Measurements from ENCODE around the gene TCF25.

Gene TCF25

GRCh38 chr16:89843409-89844350 is 29.7 kb upstream of the TCF25 start:
- in situ Hi-C loops (cut with MboI; ENCODE audit: low pct_unique_long_range_greater_than_20kb, low sequenced_read_pairs) = no loop called here
- DNase-seq = no peak

- in situ Hi-C loops (cut with MboI; ENCODE audit: low pct_unique_long_range_greater_than_20kb, low sequenced_read_pairs) = no loop called here
- no peak for DNase-seq
These were observed 28.6 kb upstream of the TCF25 start for GRCh38 chr16:89844739-89845339.

GRCh38 chr16:89845417-89845816 is 28.0 kb upstream of the TCF25 start:
- in situ Hi-C loops (cut with MboI; ENCODE audit: low pct_unique_long_range_greater_than_20kb, low sequenced_read_pairs) = no loop called here
- no peak for DNase-seq

- no peak for DNase-seq
- in situ Hi-C loops (cut with MboI; ENCODE audit: low pct_unique_long_range_greater_than_20kb, low sequenced_read_pairs) = no loop called here
These were observed 26.1 kb upstream of the TCF25 start for GRCh38 chr16:89847051-89847939.

GRCh38 chr16:89847940-89848297 is 25.5 kb upstream of the TCF25 start:
- DNase-seq = no peak
- in situ Hi-C loops (cut with MboI; ENCODE audit: low pct_unique_long_range_greater_than_20kb, low sequenced_read_pairs) = no loop called here

GRCh38 chr16:89848974-89849373 is 24.4 kb upstream of the TCF25 start:
- in situ Hi-C loops (cut with MboI; ENCODE audit: low pct_unique_long_range_greater_than_20kb, low sequenced_read_pairs) = no loop called here
- no peak for DNase-seq

- in situ Hi-C loops (cut with MboI; ENCODE audit: low pct_unique_long_range_greater_than_20kb, low sequenced_read_pairs) = no loop called here
These were observed 19.9 kb upstream of the TCF25 start for GRCh38 chr16:89853306-89853993.

GRCh38 chr16:89855301-89855945 is 18.0 kb upstream of the TCF25 start:
- no peak for DNase-seq

More at GRCh38 chr16:89853306-89853993, 19.9 kb upstream of the TCF25 start:
- no peak for DNase-seq

GRCh38 chr16:89855986-89856385 is 17.4 kb upstream of the TCF25 start:
- DNase-seq = no peak
- in situ Hi-C loops (cut with MboI; ENCODE audit: low pct_unique_long_range_greater_than_20kb, low sequenced_read_pairs) = no loop called here

More at GRCh38 chr16:89855301-89855945, 18.0 kb upstream of the TCF25 start:
- in situ Hi-C loops (cut with MboI; ENCODE audit: low pct_unique_long_range_greater_than_20kb, low sequenced_read_pairs) = no loop called here

GRCh38 chr16:89858973-89859614 is 14.3 kb upstream of the TCF25 start:
- in situ Hi-C loops (cut with MboI; ENCODE audit: low pct_unique_long_range_greater_than_20kb, low sequenced_read_pairs) = no loop called here
- no peak for DNase-seq

GRCh38 chr16:89859615-89860007 is 13.8 kb upstream of the TCF25 start:
- in situ Hi-C loops (cut with MboI; ENCODE audit: low pct_unique_long_range_greater_than_20kb, low sequenced_read_pairs) = no loop called here
- no peak for DNase-seq

GRCh38 chr16:89860747-89861304 is 12.6 kb upstream of the TCF25 start:
- peak; percentile 76 for DNase-seq
- in situ Hi-C loops (cut with MboI; ENCODE audit: low pct_unique_long_range_greater_than_20kb, low sequenced_read_pairs) = no loop called here

- in situ Hi-C loops (cut with MboI; ENCODE audit: low pct_unique_long_range_greater_than_20kb, low sequenced_read_pairs) = no loop called here
These were observed 11.7 kb upstream of the TCF25 start for GRCh38 chr16:89861648-89862047.

GRCh38 chr16:89862732-89863131 is 10.7 kb upstream of the TCF25 start:
- in situ Hi-C loops (cut with MboI; ENCODE audit: low pct_unique_long_range_greater_than_20kb, low sequenced_read_pairs) = no loop called here

More at GRCh38 chr16:89861648-89862047, 11.7 kb upstream of the TCF25 start:
- no peak for DNase-seq

GRCh38 chr16:89863741-89864526 is 9.5 kb upstream of the TCF25 start:
- no peak for DNase-seq
- in situ Hi-C loops (cut with MboI; ENCODE audit: low pct_unique_long_range_greater_than_20kb, low sequenced_read_pairs) = no loop called here

More at GRCh38 chr16:89862732-89863131, 10.7 kb upstream of the TCF25 start:
- DNase-seq = no peak

- in situ Hi-C loops (cut with MboI; ENCODE audit: low pct_unique_long_range_greater_than_20kb, low sequenced_read_pairs) = no loop called here
These were observed 8.9 kb upstream of the TCF25 start for GRCh38 chr16:89864527-89864820.

GRCh38 chr16:89867918-89868317 is 5.5 kb upstream of the TCF25 start:
- in situ Hi-C loops (cut with MboI; ENCODE audit: low pct_unique_long_range_greater_than_20kb, low sequenced_read_pairs) = no loop called here

More at GRCh38 chr16:89864527-89864820, 8.9 kb upstream of the TCF25 start:
- no peak for DNase-seq

More at GRCh38 chr16:89867918-89868317, 5.5 kb upstream of the TCF25 start:
- no peak for DNase-seq
